Suppressor macrophage (primary cell): ENCODE measurements around the gene PLXNA3.
A peak's percentile ranks its signal among the peaks of the same experiment; 100 is the strongest.

Source experiments
- DNase-seq, 4 experiments: peaks; one replicate each; pipeline ENCODE4 v3.0.0-alpha.2; 2020 to 2022

The PLXNA3 gene

DNA sequence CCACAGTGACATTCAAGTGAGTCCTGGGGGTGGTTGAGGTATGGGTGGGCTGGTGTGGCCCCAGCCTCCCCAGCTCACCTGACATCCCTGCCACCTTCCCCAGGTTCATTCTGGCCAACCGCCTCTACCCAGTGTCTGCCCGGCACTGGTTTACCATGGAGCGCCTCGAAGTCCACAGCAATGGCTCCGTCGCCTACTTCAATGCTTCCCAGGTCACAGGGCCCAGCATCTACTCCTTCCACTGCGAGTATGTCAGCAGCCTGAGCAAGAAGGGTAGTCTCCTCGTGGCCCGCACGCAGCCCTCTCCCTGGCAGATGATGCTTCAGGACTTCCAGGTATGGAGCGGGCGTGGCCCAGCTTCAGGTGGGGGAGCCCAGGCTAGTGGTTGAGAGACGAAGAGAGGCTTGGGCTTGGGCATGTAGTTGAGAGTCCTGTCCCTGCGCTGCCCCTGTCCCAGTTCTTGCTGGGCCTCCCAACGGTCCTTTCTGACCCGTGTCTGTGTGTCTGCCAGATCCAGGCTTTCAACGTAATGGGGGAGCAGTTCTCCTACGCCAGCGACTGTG lies 22.8 kb upstream of the PLXNA3 start:
- no peak for DNase-seq

DNA sequence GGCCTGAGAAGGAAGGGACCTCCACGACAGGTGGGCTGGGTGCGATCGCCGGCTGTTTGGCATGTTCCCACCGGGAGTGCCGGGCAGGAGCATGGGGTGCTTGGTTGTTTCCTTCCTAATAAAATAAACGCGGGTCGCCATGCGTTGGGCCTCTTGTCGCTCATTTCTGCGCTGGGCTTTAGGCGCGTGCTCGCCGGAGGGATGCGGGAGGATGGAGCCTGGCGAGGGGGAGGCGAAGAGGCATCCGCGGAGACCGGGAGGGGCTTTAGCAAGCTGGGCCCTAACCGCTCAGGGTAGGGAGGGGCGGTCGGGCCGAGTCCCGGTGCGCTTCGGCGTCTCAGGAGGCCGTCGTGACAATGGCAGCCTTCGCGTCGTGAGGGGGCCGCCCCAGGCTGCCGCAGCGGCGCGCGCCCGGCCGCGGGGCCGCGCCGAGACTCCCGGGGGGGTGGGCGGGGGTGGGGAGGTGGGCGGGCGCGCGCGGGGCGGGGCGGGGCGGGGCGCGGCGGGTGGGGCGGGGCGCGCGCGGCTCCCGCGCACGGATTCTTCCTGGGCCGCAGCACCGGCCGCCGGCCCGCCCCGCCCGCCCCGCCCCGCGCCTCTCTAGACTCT lies 21.6 kb upstream of the PLXNA3 start:
- DNase-seq, result peak; percentile 41 to 81 (median 61)

DNA sequence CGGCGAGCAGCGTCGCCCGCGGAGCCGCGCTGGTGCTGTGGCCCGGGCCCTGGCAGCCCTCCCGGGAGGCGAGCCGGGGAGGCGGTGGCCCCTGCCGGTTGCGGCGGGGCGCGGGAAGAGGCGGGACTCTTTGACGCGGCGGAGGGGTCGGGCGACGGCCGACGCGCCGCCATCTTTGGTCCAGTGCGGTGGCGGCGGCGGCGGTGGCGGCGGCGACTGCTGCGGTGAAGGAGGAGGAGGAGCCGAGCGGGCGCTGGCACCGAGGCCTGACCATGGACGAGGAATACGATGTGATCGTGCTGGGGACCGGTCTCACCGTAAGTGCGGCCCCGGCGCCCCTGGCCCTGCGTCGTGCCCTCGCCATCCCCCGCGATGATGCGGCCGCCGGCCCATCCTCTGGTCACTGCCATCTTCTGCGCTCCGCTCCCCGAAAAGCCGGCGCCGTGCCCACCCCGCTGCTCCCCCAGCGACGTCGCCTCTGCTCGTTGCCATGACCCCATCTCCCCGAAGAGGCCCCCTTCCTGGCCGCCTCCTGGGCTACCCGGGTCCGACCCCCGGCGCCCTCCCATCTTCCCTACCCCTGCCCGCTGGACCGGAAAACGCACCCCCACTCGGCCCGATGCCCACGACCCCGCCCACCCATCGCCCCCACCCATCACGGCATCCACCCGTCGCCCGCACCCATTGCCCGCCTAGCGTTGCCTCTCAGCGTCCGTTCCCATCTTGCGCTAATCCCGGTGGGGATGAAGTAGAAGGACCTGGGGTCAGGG lies 20.9 kb upstream of the PLXNA3 start, which contains the start of gene GDI1:
Gene GDI1, plus strand, starts transcription at position 172 of the 770 bp plus-strand sequence. Its CDS starts 101 bp downstream, at position 273.
- peak; percentile 48 to 81 (median 62) for DNase-seq

DNA sequence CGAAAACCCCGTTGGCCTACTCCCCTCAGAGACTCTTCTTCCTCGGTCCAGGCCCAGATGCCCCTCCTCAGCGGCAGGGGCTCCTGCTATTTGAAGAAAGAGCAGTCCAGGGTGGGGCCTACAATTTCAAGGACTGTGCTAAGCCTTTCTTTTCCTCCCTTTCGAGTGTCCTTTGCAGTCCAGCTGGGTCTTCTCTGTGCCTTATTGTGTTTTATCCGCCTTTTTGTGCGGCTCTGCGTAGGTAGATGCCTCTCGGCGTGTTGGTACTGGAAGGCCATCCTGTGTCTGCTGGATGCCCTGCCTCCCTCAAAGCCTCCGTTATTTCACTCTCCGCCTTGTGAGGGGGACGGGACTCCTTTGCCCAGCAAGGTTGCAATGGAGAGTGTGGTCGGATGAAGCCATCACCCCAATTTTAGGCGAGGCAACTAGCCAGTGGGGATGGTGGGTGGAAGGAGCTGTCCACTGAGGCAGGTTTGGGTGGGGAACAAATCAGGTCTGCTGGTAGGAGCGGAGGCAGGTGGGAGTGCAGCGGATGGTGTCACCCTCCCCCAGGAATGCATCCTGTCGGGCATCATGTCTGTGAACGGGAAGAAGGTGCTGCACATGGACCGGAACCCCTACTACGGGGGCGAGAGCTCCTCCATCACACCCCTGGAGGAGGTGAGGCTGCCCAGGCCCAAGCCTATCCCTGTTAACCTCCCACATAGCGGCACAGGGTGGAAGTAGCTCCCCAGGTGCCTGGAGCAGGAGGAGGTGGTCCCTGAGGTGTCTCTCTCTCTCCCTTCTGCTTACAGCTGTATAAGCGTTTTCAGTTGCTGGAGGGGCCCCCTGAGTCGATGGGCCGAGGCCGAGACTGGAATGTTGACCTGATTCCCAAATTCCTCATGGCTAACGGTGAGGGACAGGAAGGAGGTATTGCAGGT lies 19.8 kb upstream of the PLXNA3 start:
- DNase-seq, result no peak

DNA sequence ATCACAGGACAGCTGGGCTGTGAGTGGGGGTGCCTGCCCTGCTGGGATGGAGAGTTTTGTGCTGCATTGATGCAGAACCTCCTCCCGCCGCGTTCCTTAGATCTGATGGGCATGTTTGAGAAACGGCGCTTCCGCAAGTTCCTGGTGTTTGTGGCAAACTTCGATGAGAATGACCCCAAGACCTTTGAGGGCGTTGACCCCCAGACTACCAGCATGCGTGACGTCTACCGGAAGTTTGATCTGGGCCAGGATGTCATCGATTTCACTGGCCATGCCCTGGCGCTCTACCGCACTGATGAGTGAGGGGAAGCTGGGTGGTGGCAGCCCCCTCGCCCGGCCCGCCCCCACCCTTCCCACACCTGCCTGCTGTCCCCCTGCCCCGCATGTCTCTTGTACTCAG lies 18.2 kb upstream of the PLXNA3 start:
- DNase-seq, result no peak

DNA sequence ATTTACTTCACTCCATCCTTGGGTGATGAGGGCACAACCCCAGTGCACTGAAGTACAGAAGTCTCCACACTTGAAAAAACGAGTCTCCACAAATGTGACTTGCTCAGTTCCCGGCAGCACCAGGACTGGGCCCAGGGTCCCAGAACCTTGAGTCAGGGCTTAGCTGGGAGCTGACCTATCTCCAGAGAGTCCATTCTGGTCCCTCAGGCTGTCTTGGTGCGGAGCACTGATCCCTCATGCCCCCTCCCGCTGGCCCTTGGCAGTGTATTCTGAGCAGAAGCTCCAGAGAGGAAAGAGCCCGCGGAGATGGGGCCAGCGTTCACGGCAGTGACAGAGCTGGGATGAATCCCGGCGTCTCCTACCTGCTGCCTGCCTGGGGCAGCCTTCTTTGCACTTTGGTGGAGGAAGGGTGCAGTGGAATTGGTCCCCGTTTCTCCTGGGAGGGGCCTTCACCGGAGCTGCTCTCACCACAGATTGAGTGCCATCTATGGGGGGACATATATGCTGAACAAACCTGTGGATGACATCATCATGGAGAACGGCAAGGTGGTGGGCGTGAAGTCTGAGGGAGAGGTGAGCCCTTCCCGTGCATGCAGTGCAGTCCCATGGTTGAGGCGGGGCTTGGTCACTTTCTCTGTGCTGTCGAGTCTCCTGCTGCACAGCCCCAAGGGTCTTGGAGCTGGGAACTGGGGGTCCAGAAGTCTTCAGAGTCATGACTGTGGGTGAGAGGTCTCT lies 17.3 kb upstream of the PLXNA3 start:
- DNase-seq, result no peak

DNA sequence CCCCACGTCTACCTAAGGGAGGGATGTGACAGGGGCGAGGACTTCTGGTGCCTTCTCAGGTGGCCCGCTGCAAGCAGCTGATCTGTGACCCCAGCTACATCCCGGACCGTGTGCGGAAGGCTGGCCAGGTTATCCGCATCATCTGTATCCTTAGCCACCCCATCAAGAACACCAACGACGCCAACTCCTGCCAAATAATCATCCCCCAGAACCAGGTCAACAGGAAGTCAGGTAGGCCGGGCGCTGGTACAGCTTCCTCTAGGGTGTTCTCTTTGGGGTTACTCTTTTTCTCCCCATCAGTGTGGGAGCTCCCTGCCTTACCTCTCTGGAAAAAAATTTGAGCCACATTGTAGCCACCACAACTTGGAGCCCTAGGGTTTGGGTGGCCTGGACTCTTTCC lies 16.5 kb upstream of the PLXNA3 start:
- no peak for DNase-seq

DNA sequence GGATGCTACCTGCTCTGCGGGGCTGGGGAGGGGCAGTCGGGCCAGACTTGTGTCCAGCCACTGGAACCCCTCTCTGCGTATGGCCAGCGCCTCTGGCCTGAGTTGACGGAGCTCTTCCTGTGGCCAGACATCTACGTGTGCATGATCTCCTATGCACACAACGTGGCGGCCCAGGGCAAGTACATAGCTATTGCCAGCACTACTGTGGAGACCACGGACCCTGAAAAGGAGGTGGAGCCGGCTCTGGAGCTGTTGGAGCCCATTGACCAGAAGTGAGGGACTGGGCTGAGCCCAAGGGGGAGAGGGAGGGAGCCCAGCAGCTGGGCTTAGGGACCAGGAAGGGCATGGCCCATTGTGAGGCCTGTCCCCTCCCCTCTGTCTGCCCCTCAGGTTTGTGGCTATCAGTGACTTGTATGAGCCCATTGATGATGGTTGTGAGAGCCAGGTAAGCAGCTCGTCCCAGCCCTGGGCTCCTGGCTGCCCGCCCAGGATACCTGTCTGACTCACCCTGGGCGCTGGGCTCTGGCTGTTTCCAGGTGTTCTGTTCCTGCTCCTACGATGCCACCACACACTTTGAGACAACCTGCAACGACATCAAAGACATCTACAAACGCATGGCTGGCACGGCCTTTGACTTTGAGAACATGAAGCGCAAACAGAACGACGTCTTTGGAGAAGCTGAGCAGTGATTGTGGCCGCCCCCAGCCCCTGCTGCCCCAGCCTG lies 15.9 kb upstream of the PLXNA3 start:
- DNase-seq, result no peak

DNA sequence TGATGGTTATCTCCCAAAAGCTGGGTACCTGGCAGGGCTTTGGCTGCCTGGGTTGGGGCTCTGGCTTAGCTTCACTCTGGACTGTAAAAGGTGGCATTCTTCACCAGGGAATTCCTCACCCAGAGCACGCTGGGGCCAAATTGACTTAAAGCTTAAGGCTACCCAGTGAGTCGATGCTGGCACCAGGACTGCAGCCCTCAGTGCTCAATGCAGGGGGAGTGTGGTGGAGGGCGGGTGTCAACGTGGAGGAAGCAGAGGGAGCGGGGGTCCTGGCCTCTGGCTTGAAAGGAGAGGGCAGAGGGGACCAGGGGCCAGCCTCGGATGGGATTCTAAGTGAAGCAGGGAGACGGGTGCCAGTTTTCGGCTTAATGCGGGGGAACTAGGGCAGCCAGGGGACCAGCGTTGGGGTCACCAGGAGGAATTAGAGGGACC lies 14.6 kb upstream of the PLXNA3 start:
- no peak for DNase-seq

DNA sequence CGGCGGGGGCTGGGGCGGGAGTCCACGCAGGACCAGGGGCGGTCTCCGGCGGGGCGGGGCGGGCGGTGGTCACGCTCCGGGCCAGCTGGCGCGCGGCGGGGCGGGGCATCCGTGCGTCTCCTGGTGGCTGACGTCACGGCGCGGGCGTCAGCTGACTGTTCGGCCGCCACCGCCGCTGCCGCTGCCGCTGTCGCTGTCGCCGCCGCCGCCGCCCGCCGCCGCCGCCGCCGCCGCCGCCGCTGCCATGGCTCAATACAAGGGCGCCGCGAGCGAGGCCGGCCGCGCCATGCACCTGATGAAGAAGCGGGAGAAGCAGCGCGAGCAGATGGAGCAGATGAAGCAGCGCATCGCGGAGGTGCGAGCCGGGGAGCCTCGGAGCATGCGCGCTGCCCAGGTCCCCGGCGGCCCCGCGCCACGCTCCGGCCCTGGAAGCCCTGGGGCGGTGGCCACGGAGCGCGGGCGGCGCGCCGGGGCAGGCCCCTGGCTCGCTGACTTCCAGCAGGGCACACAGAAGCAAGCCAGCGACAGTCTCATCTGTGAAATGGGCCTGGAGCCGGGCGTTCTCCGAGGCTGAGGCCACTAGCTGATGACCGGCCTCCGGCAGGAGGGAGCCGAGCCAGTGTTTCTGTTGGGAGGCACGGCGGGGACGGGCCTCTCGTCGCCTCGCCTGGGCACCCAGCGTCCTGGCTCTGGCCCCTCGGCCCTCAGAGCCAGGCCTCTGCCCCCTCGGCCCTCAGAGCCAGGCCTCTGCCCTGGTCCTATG lies 13.9 kb upstream of the PLXNA3 start, which contains the start of gene FAM50A:
Gene FAM50A, plus strand, starts transcription at position 150 of the 763 bp plus-strand sequence. Its CDS starts 95 bp downstream, at position 245.
- DNase-seq, result peak; percentile 81 to 93 (median 87)

DNA sequence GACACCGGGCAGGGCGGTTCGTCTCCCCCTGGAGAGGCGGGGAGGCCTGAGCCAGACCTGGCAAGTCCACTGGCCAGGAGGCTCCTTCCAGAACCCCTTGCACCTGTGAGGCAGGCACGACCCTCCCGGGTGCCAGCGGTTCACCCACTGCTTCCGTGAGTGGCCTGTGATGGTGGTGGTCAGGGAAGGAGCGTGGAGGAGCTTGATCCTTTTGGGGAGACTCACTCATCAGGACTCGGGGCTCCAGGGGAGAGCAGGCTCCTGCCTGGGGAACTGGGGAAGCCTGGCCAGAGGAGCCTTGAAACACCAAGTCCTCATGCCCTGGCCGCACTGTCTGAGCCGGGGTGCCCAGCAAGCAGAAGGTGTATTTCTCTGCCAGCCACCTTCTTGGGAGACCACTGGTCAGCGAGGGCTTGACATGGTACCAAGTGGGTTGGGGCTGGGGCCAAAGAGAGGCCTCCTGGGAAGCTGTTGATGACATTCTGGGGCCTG lies 13.3 kb upstream of the PLXNA3 start:
- DNase-seq, result no peak

DNA sequence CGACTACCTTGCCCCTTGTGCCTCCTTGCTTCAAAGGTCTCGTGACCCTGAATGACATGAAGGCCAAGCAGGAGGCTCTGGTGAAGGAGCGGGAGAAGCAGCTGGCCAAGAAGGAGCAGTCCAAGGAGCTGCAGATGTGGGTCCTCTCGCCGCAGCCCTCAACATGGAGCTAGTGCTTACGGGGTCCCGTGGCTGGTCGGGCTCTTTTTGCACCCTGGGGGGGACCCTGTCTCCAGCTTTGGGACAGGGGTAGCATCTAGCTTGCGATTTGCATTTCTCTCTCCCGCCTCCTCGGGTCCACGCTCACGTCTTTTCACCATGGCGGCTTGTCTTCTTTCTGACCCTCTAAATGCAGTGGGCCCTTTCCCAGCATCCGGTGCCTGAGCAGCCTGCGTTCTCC lies 12.3 kb upstream of the PLXNA3 start:
- DNase-seq, result no peak

DNA sequence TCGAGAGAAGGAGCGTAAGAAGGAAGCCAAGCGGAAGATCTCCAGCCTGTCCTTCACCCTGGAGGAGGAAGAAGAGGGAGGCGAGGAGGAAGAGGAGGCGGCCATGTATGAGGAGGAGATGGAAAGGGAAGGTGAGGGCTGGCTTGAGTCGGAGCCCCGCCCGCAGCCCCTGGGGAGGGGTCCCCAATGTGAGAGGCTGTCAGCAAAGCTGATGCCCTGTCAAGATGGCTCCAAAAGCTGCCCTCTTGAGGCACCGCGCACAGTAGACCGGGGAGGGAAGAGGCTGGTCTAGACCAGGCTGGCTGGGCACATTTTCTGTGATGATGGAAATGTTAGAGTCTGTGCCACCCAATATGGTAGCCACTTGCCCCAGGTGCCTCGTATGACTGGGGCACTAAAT lies 11.7 kb upstream of the PLXNA3 start:
- DNase-seq, result no peak

DNA sequence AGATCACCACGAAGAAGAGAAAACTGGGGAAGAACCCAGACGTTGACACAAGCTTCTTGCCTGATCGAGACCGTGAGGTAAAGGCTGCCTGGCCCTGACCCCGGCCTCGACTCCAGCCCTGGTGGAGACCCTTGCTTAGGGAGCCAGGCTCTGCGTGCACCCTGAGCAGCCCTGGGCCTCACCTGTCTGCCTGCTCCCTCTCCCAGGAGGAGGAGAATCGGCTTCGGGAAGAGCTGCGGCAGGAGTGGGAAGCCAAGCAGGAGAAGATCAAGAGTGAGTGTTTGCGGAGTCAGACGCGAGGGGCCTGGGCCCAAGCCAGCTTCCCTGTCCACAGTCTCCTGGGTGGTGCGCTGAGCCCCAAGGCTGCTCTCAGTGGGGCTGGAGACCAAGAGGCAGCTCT lies 9.6 kb upstream of the PLXNA3 start:
- DNase-seq, result no peak

DNA sequence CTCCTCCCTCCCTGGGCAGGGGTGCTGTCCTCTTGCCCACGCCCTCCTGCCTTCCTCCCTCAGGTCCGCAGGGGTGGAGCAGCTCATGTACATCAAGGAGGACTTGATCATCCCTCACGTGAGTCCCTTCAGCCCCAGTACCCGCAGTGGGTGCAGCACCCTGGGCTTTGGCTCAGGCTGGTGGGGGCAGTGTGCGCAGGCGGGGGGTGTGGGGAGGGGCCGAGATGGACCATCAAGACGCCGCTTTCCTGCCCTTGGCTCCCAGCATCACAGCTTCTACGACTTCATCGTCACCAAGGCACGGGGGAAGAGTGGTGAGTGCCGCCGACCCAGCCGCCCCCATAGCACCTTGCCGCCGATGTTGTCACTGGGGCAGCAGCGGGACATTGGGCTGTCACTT lies 8.5 kb upstream of the PLXNA3 start:
- no peak for DNase-seq

DNA sequence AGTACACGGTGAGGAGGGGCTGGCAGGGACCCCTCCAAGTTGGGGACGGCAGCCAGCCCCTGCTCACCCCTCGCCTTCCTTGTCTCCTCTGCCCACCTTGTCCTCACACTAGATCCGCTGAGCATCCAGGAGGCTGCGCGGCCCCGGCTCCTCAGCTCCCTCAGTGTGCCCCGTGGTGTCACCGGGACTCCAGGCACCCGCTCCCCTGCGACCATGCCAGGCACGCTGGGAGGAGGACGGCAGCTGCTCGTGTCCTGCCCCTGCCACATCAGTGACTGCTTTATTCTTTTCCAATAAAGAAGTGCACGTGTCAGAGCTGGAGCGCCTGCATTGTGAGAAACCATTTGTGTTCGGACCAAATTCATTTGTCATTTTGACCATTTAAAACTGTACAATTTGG lies 7.8 kb upstream of the PLXNA3 start:
- no peak for DNase-seq

DNA sequence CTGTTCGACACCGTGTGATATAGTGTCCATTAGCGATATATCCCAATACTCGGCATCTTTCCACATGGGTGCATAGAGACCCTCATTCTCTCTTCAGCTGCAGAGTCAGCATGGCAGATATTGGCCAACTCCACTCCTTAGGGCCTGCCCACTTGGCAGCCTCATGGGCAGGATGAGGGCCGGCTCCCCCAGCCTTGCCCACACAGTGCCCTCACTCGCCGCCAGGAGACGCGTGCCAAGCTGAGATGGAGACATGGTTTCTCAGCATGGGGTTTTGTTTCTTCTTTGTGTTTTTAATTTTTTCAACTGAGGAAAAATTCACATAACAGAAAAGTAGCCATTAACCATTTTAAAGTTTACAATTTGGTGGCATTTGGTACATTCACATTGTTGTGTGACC lies 5.3 kb upstream of the PLXNA3 start:
- DNase-seq, result no peak

DNA sequence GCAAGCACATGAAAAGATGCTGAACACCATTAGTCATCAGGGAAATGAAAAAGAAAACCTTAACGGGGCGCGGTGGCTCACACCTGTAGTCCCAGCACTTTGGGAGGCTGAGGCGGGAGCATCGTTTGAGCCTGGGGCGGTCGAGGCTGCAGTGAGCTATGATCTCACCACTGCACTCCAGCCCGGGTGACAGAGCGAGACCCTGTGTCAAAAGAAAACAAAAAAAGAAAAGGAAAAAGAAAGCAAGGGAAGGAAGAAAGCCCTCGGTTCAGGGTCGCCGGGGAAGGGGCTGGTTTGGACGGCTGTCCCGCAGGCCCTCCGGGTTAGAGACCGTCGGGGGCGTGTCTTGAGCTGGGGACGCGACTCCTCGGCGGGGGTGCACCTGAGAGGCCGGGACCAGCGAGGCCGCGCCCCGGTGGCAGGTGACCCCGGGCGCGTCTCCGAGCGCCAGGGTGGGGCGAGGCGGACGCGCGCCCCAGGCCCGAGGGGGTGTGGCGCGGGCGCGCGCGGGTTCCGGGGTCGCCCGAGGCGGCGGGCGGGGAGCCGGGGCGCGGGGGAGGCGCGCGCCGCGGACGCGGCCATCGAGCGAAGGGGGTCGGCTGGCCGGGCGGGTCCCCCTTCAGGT lies 478 bp upstream of the PLXNA3 start:
- DNase-seq, result peak; percentile 19 to 77 (median 60)

DNA sequence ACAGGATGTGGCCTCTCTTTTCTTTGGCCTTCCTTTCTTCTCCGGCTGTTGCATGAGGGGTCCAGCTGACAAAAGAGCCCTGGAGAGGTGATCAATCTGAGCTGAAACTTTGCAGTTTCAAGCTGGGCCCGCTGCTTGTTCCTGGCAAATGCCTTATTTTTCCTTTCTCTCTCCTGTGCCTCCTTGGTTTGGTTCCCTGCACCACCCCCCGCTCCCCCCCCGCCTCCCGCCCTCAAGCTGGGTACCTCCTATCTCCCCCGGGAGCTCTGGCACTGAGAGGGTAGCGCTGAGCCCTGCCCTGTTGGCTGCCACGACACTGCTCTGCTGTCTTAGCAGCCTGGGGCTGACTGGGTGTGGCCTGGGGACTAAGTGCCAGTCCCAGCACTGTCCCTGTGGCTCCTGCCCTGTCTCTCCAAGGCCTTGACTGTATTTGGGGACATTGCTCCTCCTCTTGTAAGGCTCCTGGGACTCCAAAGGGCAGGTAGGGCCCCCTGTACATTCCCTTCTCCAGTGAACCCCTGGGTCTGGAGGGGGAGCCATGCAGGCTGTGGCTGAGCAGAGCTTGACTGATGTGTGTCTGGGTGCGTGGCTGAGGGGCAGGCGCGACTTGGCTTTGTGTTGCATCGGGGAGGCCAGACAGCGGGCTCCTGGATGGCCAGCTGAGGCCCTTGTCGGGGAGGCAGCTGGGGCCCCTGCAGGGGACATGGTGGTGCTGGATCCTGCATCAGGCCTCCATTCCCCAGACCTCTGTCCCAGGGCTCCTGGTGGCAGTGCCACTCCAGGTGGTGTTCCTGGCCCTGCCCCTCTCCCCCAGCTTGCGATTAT lies 1.1 kb downstream of the PLXNA3 start:
- peak in 3 of 4 experiments; percentile 26 to 45 (median 31) for DNase-seq
